ENCODE data around the gene BCAS1.

DNA sequence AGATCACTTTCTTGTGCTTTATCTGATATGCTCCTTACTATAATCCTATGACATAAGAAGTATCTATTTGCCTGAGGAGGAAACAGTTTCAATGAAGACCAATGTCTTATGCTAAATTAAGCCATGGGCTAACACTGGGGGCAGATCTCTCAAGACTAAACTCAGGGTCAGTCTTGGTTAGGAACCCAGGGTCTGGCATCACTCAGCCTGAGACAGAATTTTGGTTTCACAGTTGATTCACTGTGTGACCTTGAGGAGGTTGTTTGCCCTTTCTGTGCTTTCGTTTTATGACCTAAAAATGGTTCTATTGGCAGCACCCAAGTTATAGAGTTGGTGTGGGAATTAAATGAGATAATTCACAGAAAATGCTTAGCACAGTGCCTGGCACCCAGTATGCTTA, 4.9 kb upstream of the BCAS1 start:
- TF ChIP-seq PPARA (CRISPR knock-in tag; IDR thresholded peaks at IDR 0.05; ENCODE audit: borderline replicate concordance) (no peak), ZFP30 (CRISPR knock-in tag; IDR thresholded peaks at IDR 0.05) (no peak), ZFP3 (CRISPR knock-in tag; IDR thresholded peaks at IDR 0.05) (no peak), SNAI2 (CRISPR knock-in tag; IDR thresholded peaks at IDR 0.05) (no peak), CSDC2 (CRISPR knock-in tag; IDR thresholded peaks at IDR 0.05) (no peak), ESRRG (CRISPR knock-in tag; IDR thresholded peaks at IDR 0.05) (no peak), ARNTL (CRISPR knock-in tag; IDR thresholded peaks at IDR 0.05; ENCODE audit: borderline replicate concordance, low read depth) (no peak), ZNF8 (CRISPR knock-in tag; IDR thresholded peaks at IDR 0.05) (no peak), ZNF565 (CRISPR knock-in tag; conservative IDR thresholded peaks at IDR 0.05; ENCODE audit: low read depth) (no peak)
- TF ChIP-seq, protein P1, sequence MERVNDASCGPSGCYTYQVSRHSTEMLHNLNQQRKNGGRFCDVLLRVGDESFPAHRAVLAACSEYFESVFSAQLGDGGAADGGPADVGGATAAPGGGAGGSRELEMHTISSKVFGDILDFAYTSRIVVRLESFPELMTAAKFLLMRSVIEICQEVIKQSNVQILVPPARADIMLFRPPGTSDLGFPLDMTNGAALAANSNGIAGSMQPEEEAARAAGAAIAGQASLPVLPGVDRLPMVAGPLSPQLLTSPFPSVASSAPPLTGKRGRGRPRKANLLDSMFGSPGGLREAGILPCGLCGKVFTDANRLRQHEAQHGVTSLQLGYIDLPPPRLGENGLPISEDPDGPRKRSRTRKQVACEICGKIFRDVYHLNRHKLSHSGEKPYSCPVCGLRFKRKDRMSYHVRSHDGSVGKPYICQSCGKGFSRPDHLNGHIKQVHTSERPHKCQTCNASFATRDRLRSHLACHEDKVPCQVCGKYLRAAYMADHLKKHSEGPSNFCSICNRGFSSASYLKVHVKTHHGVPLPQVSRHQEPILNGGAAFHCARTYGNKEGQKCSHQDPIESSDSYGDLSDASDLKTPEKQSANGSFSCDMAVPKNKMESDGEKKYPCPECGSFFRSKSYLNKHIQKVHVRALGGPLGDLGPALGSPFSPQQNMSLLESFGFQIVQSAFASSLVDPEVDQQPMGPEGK (CRISPR knock-in tag; IDR thresholded peaks at IDR 0.05; ENCODE audit: borderline replicate concordance) = no peak
- TF ChIP-seq, protein P2, sequence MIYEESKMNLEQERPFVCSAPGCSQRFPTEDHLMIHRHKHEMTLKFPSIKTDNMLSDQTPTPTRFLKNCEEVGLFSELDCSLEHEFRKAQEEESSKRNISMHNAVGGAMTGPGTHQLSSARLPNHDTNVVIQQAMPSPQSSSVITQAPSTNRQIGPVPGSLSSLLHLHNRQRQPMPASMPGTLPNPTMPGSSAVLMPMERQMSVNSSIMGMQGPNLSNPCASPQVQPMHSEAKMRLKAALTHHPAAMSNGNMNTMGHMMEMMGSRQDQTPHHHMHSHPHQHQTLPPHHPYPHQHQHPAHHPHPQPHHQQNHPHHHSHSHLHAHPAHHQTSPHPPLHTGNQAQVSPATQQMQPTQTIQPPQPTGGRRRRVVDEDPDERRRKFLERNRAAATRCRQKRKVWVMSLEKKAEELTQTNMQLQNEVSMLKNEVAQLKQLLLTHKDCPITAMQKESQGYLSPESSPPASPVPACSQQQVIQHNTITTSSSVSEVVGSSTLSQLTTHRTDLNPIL (CRISPR knock-in tag; IDR thresholded peaks at IDR 0.05; ENCODE audit: low read depth) = no peak
- TF ChIP-seq, protein P3, sequence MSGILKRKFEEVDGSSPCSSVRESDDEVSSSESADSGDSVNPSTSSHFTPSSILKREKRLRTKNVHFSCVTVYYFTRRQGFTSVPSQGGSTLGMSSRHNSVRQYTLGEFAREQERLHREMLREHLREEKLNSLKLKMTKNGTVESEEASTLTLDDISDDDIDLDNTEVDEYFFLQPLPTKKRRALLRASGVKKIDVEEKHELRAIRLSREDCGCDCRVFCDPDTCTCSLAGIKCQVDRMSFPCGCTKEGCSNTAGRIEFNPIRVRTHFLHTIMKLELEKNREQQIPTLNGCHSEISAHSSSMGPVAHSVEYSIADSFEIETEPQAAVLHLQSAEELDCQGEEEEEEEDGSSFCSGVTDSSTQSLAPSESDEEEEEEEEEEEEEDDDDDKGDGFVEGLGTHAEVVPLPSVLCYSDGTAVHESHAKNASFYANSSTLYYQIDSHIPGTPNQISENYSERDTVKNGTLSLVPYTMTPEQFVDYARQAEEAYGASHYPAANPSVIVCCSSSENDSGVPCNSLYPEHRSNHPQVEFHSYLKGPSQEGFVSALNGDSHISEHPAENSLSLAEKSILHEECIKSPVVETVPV (CRISPR knock-in tag; IDR thresholded peaks at IDR 0.05) = no peak
- TF ChIP-seq, protein P4, sequence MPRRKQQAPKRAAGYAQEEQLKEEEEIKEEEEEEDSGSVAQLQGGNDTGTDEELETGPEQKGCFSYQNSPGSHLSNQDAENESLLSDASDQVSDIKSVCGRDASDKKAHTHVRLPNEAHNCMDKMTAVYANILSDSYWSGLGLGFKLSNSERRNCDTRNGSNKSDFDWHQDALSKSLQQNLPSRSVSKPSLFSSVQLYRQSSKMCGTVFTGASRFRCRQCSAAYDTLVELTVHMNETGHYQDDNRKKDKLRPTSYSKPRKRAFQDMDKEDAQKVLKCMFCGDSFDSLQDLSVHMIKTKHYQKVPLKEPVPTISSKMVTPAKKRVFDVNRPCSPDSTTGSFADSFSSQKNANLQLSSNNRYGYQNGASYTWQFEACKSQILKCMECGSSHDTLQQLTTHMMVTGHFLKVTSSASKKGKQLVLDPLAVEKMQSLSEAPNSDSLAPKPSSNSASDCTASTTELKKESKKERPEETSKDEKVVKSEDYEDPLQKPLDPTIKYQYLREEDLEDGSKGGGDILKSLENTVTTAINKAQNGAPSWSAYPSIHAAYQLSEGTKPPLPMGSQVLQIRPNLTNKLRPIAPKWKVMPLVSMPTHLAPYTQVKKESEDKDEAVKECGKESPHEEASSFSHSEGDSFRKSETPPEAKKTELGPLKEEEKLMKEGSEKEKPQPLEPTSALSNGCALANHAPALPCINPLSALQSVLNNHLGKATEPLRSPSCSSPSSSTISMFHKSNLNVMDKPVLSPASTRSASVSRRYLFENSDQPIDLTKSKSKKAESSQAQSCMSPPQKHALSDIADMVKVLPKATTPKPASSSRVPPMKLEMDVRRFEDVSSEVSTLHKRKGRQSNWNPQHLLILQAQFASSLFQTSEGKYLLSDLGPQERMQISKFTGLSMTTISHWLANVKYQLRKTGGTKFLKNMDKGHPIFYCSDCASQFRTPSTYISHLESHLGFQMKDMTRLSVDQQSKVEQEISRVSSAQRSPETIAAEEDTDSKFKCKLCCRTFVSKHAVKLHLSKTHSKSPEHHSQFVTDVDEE (CRISPR knock-in tag; IDR thresholded peaks at IDR 0.05) = no peak
